SU-DHL-6 (cell line): ENCODE data around the gene SPRED2.
"Not testable (repeated sequence)": the region's sequence is repeated elsewhere in the genome, so short reads cannot be mapped to it uniquely, and the experiment has no call there.

Experiments
- H2AFZ ChIP-seq: fragments of 200-600 bp; sonication (generic); 2 replicates; pipeline ENCODE4 v1.6.1; 2014; ENCODE audit warnings: low read depth, mild to moderate bottlenecking, moderate library complexity, mixed read lengths, antibody characterized with exemption, low read length; ENCODE audit not compliant: severe bottlenecking
- H3F3A ChIP-seq: fragments of 200-600 bp; shearing (Covaris generic); 2 replicates; pipeline ENCODE4 v1.6.0; 2016; ENCODE audit warnings: antibody characterized with exemption, mild to moderate bottlenecking; ENCODE audit not compliant: insufficient read depth
- H3K27ac ChIP-seq: fragments of 200-600 bp; sonication (generic); 2 replicates; pipeline ENCODE4 v1.5.1; 2016; ENCODE audit warnings: low read depth, mild to moderate bottlenecking, low read length, moderate library complexity, mixed read lengths
- H3K27me3 ChIP-seq: fragments of 200-600 bp; sonication (generic), shearing (Covaris generic); 2 replicates; pipeline ENCODE4 v1.6.0; 2014; ENCODE audit warnings: mild to moderate bottlenecking, low read length
- H3K36me3 ChIP-seq: fragments of 200-600 bp; sonication (generic); 2 replicates; pipeline ENCODE4 v1.6.1; 2014; ENCODE audit warnings: mild to moderate bottlenecking, low read length, mixed read lengths
- H3K4me2 ChIP-seq: fragments of 300-600, 200-600 bp; shearing (Covaris generic), sonication (generic); 2 replicates; pipeline ENCODE4 v1.6.0; 2014; ENCODE audit warnings: low read length, low read depth, mild to moderate bottlenecking; ENCODE audit not compliant: poor library complexity, severe bottlenecking
- H3K4me3 ChIP-seq: fragments of 200-600 bp; sonication (generic); 2 replicates; pipeline ENCODE4 v1.5.1; 2014; ENCODE audit warnings: antibody characterized with exemption, low read length, mild to moderate bottlenecking, mixed read lengths; ENCODE audit not compliant: insufficient read depth, poor library complexity, severe bottlenecking
- H3K79me2 ChIP-seq: fragments of 200-600 bp; sonication (generic); 2 replicates; pipeline ENCODE4 v1.6.1; 2014; ENCODE audit warnings: mild to moderate bottlenecking, low read length, moderate library complexity; ENCODE audit not compliant: insufficient read depth
- H3K9ac ChIP-seq: fragments of 200-600 bp; sonication (generic); 2 replicates; pipeline ENCODE4 v1.7.0; 2014; ENCODE audit warnings: mild to moderate bottlenecking, low read length
- H3K9me2 ChIP-seq: fragments of 200-600 bp; sonication (generic); replicated peaks from 2 replicates; pipeline ENCODE4 v1.6.1; 2014; ENCODE audit warnings: low read length; ENCODE audit not compliant: insufficient read depth
- H3K9me3 ChIP-seq: fragments of 200-600 bp; sonication (generic); 2 replicates; pipeline ENCODE4 v1.6.1; 2014; ENCODE audit warnings: low read length, mixed read lengths; ENCODE audit not compliant: insufficient read depth
- H4K20me1 ChIP-seq: fragments of 200-600 bp; sonication (generic); 2 replicates; pipeline ENCODE4 v1.6.1; 2014; ENCODE audit warnings: low read depth, mild to moderate bottlenecking, antibody characterized with exemption, low read length, moderate library complexity, mixed read lengths
- EZH2phosphoT487 ChIP-seq: fragments of 200-600 bp; sonication (generic), shearing (Covaris generic); conservative IDR thresholded peaks from 2 replicates; pipeline ENCODE4 v1.6.1; 2018; ENCODE audit warnings: mild to moderate bottlenecking, antibody characterized with exemption, low read length, moderate library complexity, mixed read lengths
- TF ChIP-seq, protein P1 (sequence below): fragments of 200-600 bp; sonication (generic); IDR thresholded peaks from one replicate; pipeline ENCODE4 v1.5.1; 2017; ENCODE audit warnings: antibody characterized with exemption, mild to moderate bottlenecking, low read length, moderate library complexity; ENCODE audit not compliant: insufficient read depth, poor library complexity, severe bottlenecking

The SPRED2 gene

GRCh38 chr2:65339648-65340047 is 92.8 kb downstream of the SPRED2 start:
- Histone ChIP-seq H3K9ac (no peak overlapping the region), H3K27ac (no peak overlapping the region), H3K9me3 (no peaks in the 10 kb centered on the region), H3K4me3 (no peak overlapping the region), H3K79me2 (peaks cover 28% of the 10 kb centered on the region), H3K9me2 (no peaks in the 10 kb centered on the region), H3K27me3 (no peaks in the 10 kb centered on the region), H4K20me1 (no peaks in the 10 kb centered on the region), H3F3A (peaks cover 36% of the 10 kb centered on the region; the same call in 1 of the 2 replicates), H3K4me2 (no peak overlapping the region), H3K36me3 (peaks cover 40% of the 10 kb centered on the region), H2AFZ (no peak overlapping the region)
- TF ChIP-seq, protein P1, sequence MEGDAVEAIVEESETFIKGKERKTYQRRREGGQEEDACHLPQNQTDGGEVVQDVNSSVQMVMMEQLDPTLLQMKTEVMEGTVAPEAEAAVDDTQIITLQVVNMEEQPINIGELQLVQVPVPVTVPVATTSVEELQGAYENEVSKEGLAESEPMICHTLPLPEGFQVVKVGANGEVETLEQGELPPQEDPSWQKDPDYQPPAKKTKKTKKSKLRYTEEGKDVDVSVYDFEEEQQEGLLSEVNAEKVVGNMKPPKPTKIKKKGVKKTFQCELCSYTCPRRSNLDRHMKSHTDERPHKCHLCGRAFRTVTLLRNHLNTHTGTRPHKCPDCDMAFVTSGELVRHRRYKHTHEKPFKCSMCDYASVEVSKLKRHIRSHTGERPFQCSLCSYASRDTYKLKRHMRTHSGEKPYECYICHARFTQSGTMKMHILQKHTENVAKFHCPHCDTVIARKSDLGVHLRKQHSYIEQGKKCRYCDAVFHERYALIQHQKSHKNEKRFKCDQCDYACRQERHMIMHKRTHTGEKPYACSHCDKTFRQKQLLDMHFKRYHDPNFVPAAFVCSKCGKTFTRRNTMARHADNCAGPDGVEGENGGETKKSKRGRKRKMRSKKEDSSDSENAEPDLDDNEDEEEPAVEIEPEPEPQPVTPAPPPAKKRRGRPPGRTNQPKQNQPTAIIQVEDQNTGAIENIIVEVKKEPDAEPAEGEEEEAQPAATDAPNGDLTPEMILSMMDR: no peak
- TF ChIP-seq EZH2phosphoT487: no peak

DNA sequence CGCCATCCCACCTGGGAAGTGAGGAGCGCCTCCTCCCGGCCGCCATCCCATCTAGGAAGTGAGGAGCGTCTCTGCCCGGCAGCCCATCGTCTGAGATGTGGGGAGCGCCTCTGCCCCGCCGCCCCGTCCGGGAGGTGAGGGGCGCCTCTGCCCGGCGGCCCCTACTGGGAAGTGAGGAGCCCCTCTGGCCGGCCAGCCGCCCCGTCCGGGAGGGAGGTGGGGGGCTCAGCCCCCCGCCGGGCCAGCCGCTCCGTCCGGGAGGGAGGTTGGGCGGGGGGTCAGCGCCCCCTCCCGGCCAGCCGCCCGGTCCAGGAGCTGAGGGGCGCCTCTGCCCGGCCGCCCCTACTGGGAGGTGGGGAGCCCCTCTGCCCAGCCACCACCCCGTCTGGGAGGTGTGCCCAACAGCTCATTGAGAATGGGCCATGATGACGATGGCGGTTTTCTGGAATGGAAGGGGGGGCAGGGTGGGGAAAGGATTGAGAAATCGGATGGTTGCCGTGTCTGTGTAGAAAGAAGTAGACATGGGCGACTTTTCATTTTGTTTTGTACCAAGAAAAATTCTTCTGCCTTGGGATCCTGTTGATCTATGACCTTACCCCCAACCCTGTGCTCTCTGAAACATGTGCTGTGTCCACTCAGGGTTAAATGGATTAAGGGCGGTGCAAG is 93.4 kb downstream of the SPRED2 start:
- H4K20me1 ChIP-seq, H3K9me2 ChIP-seq, H3K27me3 ChIP-seq, H3K4me2 ChIP-seq, H2AFZ ChIP-seq, H3K9ac ChIP-seq, H3K4me3 ChIP-seq, H3K27ac ChIP-seq, H3K9me3 ChIP-seq: not testable (repeated sequence)
- Histone ChIP-seq H3K36me3 (peaks cover 37% of the 10 kb centered on the region), H3K79me2 (peaks cover 21% of the 10 kb centered on the region), H3F3A (peaks cover 31% of the 10 kb centered on the region; the same call in 1 of the 2 replicates)

- not testable (repeated sequence) for H3K27ac ChIP-seq, H2AFZ ChIP-seq, H3K9me3 ChIP-seq, H4K20me1 ChIP-seq, H3K9me2 ChIP-seq, H3K9ac ChIP-seq, H3K4me2 ChIP-seq, H3K27me3 ChIP-seq, H3K4me3 ChIP-seq
- Histone ChIP-seq H3K36me3 (peaks cover 35% of the 10 kb centered on the region), H3K79me2 (peaks cover 12% of the 10 kb centered on the region), H3F3A (peaks cover 31% of the 10 kb centered on the region; the same call in 1 of the 2 replicates)
Observed at GRCh38 chr2:65337915-65338314, 94.5 kb downstream of the SPRED2 start.

- Histone ChIP-seq H3K4me3 (no peak overlapping the region), H3K36me3 (peaks cover 33% of the 10 kb centered on the region), H3K27ac (no peak overlapping the region), H2AFZ (no peak overlapping the region), H4K20me1 (no peaks in the 10 kb centered on the region), H3K4me2 (no peak overlapping the region), H3K79me2 (no peaks in the 10 kb centered on the region), H3K9ac (no peak overlapping the region), H3K9me3 (no peaks in the 10 kb centered on the region), H3F3A (peaks cover 15% of the 10 kb centered on the region; the same call in 1 of the 2 replicates), H3K27me3 (no peaks in the 10 kb centered on the region), H3K9me2 (no peaks in the 10 kb centered on the region)
- TF ChIP-seq, protein P1: no peak
- TF ChIP-seq EZH2phosphoT487: no peak
Observed at GRCh38 chr2:65334714-65335113, 97.7 kb downstream of the SPRED2 start.
